Hippocampal formation (tissue), 2 donors: ENCODE data around the gene CES4A.
"Not testable (repeated sequence)": the region's sequence is repeated elsewhere in the genome, so short reads cannot be mapped to it uniquely, and the experiment has no call there.

Experiments used
- DNase-seq, 2 donors: peaks; one replicate each; lab custom pipeline; 2025; lab: John Stamatoyannopoulos, UW

CES4A gene

DNA sequence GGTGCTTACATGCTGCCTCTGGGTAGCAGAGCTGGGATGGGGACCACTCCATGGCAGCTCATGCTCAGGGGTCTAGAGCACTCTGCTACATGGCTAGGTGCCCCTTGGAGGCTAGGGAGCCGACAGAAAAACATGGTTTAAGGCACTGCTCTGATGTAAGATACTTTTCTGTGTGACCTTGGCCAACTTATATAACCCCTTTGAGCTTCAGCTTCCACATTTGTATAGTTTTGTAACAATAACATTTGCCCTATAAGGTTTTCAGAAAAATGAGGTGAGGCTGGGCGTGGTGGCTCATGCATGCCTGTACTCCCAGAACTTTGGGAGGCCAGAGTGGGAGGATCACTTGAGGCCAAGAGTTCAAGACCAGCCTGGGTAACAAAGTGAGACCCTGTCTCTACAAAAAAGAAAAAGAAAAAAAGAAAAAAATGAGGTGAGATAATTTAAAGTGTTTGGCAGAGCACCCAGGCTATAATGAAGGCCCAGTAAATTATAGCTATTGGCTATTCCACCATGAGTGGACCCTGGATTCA, 3.2 kb downstream of the CES4A start:
- no peak for DNase-seq

DNA sequence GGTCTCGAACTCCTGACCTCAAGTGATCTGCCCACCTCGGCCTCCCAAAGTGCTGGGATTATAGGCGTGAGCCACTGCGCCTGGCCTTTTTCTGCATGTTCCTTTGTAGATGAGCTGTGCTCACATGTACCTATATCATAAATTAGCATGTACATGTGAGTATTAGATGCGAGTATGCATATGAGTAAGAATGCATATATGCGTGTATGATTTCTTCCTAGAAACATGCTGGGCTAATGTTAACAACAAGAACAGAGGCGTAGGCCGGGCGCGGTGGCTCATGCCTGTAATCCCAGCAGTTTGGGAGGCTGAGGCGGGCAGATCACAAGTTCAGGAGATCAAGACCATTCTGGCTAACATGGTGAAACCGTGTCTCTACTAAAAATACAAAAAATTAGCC, 5.2 kb downstream of the CES4A start:
- not testable (repeated sequence) for DNase-seq

DNA sequence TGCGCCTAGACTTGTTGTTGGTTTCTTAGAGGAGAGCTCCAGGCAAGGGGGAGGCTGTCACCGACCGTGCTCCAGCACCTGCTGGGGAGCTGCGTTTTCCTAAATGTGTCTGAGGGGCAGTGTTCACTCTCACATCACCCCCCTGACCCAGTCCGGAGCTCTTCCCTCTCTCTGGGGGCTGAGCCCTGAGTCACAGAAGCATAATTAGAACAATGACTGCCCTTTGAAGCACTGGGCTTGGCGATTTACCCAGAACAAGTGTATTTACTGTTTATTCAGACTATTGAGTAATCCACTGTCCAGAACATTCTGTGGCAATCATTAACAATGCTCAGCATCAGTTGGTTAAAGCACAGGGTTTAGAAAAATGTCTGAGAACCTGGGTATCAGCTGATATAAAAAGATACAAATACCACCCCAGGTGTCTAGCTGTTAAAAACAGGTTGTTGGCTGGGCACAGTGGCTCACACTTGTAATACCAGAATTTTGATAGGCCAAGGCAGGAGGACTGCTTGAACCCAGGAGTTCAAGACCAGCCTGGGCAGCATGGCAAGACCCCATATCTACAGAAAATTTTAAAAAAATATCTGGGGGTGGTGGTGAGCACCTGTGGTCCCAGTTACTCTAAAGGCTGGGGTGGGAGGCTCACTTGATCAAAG, 8.1 kb downstream of the CES4A start:
- peak; percentile 79 to 99 for DNase-seq

- DNase-seq, result no peak
Measured at GRCh38 chr16:66996983-66997358, 8.6 kb downstream of the CES4A start.

DNA sequence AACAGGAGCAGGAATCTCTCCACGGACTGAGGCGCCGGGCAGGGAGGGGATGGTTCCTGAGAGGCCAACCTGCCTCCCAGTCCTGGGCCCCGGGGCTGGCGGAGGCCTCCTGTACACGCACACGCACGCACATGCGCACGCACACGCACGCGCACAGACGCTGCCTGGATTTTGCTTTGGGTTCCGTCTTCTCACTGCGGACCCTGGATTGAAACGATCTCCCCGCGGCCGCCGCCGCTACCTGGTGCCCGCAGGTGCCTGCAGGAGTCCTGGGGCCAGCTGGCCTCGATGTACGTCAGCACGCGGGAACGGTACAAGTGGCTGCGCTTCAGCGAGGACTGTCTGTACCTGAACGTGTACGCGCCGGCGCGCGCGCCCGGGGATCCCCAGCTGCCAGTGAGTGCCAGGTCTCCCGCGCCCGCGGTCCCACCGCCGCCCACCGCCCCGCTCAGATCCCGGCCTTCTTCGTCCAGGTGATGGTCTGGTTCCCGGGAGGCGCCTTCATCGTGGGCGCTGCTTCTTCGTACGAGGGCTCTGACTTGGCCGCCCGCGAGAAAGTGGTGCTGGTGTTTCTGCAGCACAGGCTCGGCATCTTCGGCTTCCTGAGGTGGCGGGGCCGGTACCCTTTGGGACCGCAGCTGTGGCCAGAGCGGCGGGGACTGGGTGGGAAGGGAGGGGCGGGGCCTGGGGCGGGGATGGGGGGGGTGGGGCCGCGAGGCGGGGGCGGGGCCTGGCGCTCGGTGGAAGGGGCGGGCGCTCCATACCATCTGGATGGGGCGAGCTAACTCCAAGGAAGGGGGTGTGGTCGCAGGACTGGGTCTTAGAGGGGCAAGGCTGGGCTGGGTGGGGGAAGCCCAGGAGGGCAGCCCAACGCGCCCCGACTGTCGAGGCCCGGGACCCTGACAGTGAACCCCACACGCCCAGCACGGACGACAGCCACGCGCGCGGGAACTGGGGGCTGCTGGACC, 12.3 kb downstream of the CES4A start:
- peak; percentile 31 to 78 for DNase-seq

GRCh38 chr16:67001726-67002125, 13.3 kb downstream of the CES4A start:
- DNase-seq, result no peak

GRCh38 chr16:67006930-67007658, 18.7 kb downstream of the CES4A start:
- DNase-seq, result no peak

GRCh38 chr16:67009158-67009557, 20.8 kb downstream of the CES4A start:
- no peak for DNase-seq

DNA sequence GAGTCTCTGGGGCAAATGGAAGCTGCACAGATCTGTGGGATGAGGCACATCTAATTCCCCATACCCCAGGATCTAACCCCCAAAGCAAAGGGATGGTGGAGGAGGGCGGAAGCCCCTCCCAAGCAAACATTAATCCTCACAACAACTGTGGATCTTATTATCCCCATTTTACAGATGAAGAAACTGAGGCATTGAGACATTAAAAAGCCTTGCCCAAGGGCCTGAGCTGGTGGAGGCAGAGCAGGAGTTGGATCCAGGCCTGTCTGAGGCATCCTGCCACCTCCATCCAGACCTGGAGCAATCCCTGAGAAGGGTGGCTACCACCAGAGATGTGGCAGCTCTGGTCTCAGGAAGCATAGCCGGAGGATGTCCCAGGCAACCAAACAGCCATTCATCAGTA, 22.9 kb downstream of the CES4A start:
- no peak for DNase-seq

DNA sequence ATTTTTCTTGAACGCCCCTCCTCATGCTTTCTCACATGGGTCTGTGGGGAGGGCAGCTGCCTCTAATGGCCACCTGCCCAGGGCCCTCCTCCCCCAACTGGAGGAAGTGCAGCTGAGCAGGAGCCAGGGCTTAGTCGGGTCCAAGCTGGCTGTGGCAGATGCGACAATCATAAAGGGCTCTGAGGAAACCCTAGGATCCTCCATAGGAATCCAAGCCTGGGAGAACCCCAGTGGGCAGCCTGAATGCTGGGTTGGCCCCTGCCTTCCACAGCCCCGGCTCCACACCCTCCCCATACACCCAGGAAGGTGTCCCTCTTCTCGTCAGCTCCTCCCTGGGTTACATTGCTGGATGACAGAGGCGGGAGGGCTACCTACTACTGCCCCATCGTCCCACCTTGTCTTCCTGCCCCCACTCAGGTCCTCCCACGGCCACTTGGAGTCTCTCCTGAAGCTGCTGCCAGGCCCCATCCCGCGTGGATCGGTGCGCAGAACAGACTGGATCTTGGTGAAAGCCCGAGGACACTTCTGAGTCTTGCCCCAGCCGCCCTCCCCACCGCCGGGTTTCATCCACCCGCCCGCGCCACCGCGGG, 24.9 kb downstream of the CES4A start:
- DNase-seq, result peak in 1 of 2 donors; percentile 57

GRCh38 chr16:67013823-67014633, 25.6 kb downstream of the CES4A start:
- DNase-seq, result peak; percentile 60 to 72

DNA sequence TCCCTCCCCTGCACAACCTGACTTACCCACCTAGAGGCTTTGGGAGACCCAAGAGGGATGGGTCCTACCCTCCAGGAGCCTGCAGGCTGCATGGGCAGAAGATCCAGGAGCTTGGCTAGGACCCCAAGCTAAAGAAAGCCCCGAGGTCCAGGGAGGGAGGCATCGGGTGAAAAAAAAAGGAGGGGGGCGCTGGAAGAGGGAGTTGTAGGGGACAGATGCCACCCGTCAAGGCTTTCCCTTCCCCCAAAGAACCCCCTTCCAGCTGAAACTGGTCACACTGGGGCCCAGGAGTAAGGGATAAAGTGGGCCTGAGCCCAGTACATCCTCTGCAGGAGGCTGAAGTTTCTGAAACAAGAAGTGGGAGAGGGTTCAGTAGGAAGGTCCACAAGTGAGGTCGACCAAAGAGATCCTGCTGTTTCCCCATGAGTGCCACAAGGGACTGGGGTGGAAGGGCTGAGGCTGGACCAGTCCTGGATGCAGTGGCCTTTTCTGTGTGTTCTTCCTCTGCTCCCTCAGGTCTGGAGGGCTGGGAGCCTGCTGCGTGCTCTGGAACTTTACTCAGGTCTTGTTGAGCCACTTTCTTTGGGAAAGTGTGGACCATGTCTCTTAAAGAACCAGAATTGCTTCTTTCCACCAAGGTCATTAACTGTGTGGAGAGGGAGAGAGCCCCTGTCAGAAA, 26.4 kb downstream of the CES4A start:
- DNase-seq, result no peak

DNA sequence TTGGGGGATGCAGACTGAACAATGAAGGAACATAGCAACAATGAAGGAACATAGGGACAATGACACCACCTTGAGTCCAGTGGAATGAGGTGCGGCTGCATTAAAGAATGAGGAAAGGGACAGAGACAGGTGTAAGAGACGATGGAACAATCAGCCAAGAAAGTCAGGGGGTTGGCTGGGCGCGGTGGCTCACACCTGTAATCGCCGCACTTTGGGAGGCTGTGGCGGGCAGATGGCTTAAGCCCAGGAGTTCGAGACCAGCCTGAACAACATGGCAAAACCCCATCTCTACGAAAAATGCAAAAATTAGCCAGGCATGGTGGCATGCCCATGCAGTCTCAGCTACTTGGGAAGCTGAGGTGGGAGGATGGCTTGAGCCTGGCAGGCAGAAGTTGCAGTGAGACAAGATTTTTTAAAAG, 26.9 kb downstream of the CES4A start:
- DNase-seq, result no peak

- DNase-seq, result no peak
Measured at GRCh38 chr16:67016143-67016542, 27.8 kb downstream of the CES4A start.

DNA sequence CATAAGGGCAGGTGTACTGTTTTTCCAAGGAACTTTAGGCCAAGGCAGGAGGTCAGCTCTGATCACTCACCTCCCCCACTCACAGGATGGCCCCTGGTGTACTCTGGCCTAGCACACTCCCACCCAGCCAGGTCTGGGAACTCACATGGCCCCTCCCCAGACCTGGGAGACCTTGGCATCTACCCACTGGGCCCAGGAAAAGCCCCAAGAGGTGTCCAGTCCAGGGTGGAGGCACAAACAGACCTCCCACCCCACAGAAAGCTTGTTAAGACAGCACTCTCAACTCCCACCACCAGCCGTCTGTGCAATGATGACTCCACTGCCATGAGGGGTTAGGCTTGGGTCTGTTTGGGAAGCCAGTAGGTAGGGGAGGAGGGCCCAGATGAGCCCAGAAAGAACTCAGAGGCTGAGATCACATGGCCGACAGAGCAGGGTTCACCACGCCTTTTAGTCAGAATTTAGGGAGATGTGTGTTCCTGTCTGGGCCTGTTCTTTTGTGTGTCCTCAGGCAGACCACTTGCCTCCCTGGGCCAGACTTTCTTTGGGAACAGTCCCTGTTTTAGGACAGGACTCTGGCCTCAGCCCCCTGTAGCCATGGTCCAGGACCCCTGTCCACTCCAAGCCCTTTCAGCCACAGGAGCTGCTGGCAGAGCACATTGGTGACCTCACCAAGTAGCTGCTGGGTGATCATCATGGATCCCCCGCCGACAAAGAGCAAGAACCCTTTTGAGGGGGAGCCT, 28.5 kb downstream of the CES4A start:
- DNase-seq, result no peak

DNA sequence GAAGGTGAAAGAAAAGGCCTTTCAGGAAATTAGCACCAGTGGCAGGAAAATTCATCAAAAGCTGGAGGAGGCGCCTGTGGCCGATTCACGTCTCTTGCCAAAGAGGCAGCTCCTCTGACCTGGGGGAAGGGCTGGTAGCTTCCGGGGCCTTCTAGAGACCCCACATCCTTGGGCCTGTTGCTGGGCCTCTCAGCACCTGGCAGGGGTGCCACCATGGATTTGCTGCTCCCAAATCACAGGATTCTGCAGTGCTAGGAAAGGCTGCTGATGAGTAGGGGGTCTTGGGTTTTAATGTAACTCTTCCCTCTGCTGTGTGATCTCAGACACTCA, 29.0 kb downstream of the CES4A start:
- no peak for DNase-seq

DNA sequence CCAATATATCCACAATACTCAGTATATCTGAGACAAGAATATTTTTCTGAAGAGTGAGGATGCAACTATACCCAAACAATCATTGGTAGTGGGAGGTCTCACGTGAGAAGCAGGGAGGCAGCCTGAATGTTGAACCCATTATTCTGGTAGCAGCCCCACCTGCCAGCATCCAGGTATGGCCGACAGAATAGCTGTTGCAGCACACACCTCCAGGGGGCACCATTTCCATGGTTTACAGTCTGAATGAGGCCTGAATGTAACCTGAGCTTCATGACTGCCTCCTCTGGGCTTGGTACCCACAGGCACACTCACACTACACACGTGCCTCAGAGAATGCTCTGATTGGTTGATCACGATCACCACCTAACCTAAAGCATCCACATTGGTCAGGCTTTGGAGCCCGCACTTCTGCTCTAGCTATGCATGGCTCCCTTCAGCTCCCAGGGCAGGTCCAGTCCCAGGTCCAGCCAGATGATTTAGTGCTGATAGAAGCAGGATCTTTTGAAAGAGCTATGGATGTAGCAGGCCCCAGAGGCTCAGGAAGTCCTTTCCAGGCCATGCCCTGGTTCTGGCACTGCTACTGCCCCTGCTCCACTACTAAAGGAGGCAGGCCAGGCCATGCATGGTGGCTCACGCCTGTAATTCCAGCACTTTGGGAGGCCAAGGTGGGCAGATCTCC, 29.6 kb downstream of the CES4A start:
- peak; percentile 57 to 71 for DNase-seq

GRCh38 chr16:67019171-67019570, 30.8 kb downstream of the CES4A start:
- DNase-seq, result no peak

- no peak for DNase-seq
Measured at GRCh38 chr16:67021321-67021720, 32.9 kb downstream of the CES4A start.
